GM18951 (cell line): ENCODE measurements around the gene ARHGEF6.

Experiments used
- POLR2A ChIP-seq: IDR thresholded peaks from 4 replicates; pipeline ENCODE4 v1.6.1; 2011; ENCODE audit warnings: mild to moderate bottlenecking; ENCODE audit not compliant: insufficient read length, insufficient read depth; ENCODE audit errors: extremely low read depth
- in situ Hi-C: fragments of 300-500 bp; cut with MboI; formaldehyde crosslinking; loops from one replicate; pipeline ENCODE4 v1.12.0; 2022; ENCODE audit warnings: low sequenced_read_pairs, mixed read lengths, inconsistent platforms; ENCODE audit not compliant: unreplicated experiment

Gene ARHGEF6

GRCh38 chrX:136626891-136627290 lies 153.8 kb downstream of the ARHGEF6 start:
- TF ChIP-seq POLR2A, result no peak
- in situ Hi-C loops, result no loop called here

- in situ Hi-C loops, result no loop called here
- no peak for TF ChIP-seq POLR2A
Observed at GRCh38 chrX:136626237-136626636, 154.5 kb downstream of the ARHGEF6 start.

GRCh38 chrX:136625246-136625645 lies 155.5 kb downstream of the ARHGEF6 start:
- in situ Hi-C loops, result no loop called here

GRCh38 chrX:136623396-136623795 lies 157.3 kb downstream of the ARHGEF6 start:
- no peak for TF ChIP-seq POLR2A
- in situ Hi-C loops, result no loop called here

More at GRCh38 chrX:136625246-136625645, 155.5 kb downstream of the ARHGEF6 start:
- no peak for TF ChIP-seq POLR2A

- TF ChIP-seq POLR2A, result no peak
- in situ Hi-C loops, result no loop called here
Observed at GRCh38 chrX:136622568-136622967, 158.2 kb downstream of the ARHGEF6 start.

GRCh38 chrX:136620780-136621179 lies 160.0 kb downstream of the ARHGEF6 start:
- in situ Hi-C loops, result no loop called here
- TF ChIP-seq POLR2A, result no peak

DNA sequence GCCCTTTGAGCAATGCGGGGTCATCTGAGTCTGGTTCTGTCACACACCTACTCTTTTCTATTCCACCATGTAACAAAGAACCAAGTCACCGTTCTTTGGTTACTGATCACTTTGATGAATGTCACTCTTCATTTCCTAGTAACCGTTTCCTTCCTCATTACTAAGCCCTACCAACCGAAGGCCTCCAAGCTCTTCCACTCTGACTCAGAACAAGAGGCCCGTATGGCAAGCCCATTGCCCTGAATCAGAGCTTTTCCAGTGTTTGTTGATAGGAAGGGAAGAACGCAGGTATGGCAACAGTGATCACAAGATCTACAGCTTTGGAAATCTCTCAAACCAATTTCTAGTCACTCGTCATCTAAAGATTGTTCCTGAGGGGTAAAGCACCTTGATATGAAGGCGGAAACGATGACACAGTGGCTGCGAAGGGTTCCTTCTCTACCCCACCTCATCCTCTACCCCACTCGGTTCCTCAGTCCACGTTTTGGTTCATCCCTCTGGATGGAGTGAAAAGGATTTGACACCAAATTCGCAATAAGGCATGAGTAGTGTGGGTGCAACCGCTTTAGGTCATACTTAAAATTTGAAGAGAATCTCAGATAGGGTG lies 160.7 kb downstream of the ARHGEF6 start:
- TF ChIP-seq POLR2A, result no peak

DNA sequence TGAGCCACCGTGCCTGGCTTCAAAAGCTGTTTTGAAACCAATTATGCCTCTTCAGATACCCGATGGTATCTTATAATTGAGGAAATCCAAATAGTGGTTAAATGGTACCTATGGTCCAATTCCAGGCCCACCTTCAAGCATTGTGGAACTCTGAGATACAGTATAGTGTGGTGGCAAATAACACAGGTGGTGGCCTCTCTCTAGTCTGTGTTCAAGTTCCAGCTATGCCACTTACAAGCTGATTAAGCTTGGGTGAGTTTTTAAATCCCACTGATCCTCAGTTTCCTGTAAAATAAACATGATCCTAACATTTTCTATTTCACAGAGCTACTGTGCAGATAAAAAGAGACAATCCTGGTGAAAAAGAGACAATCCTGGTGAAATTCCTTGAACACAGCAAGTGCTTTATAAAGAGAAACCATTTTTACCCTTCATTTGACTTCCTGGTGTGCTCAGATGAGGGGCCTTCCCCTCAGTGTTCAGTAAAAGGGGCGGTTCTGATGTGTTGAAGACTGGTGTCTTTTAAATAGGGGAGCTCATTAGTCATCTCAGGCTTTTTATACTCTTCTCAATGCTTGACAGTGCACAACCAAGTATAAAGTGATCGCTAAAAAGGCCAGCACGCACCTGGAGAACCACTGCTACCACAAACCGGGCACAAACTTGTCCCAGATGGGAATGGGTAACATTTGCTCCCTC lies 163.6 kb downstream of the ARHGEF6 start:
- in situ Hi-C loops, result no loop called here
- no peak for TF ChIP-seq POLR2A

More for the DNA sequence above, 160.7 kb downstream of the ARHGEF6 start:
- in situ Hi-C loops, result no loop called here
